ENCODE results near the gene SCN4A. TPM values are rescaled to one million over a fixed set of nuclear protein-coding genes. Genes with fewer than 3 reads are reported as not detected.
"Not testable (repeated sequence)": the region's sequence is repeated elsewhere in the genome, so short reads cannot be mapped to it uniquely, and the experiment has no call there.

The SCN4A gene
- total RNA-seq, 1 donor, result 2.2 TPM

DNA sequence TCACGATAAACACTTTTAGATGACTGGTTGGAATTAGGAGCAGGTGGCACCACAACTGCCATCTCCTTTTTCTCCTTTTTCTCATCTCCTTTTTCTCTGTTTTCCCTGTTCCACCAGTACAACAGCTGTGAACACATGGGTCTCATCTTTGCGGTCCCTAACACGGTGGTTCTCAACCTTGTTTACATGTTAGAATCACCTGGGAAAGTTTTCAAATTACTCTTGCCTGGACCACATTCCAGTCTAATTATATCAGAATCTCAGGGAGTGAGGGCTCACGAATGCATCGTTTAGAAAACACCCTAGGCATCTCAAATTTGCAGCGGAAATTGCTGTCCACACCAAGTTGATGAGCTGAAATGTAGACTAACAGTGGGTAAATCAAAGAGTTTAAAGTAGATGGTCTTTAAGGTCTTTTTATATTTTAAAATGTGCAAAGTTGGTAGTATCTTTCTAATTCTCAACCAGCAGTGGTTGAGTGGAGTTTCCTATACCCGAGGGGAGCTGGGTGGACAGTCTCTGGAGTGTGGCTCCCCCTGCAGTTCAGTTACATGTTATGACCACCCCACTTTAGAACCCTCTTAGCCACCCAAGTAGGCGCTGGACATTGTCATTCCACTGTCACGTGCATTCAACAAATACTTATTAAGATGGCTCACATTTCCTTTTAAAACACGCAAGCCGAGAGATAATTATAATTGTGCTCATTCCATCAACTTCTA, 80.2 kb downstream of the SCN4A start:
- not testable (repeated sequence) for DNase-seq (ENCODE audit: low read depth in 2 of 3, low spot score in 2 of 3)

DNA sequence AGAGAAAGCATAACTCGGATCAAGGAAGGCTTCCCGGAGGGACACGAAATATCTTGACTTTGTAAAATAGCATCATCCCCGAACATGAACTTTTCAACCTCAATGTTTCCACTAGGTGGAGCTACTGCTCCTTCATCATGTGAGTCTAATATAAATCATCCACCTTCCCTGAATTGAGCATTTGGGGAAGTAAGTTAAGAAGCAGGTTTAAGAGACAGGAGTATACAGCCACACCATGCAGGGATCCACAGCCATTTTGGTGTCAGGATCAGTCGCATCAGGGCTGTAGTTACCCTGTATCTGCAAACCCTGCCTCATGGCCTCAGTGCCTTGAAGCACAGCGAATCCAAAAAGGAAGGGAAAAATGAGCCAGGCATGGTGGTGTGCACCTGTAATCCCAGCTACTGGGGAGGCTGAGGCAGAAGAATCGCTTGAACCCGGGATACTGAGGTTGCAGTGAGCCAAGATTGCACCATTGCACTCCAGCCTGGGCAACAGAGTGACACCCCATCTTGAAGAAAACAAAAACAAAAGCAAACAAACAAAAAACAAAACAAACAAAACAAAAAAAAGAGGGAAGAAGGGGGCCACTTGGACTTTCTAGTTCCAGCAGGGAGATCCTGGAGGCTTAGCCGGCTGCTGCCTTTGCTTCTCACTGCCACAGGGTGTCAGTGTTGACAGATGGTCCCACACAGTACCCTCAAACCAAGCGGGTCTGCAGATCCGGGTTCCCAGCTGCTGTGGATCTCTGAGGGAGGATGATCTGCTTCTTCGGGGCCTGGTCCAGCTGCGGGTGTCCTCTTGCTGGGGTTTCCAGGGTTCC, 83.5 kb downstream of the SCN4A start:
- DNase-seq (ENCODE audit: low read depth in 2 of 3, low spot score in 2 of 3), result peak in 2 of 3 donors; percentile 29 to 55

Small RNAs within 50 kb of the gene (small RNA-seq; reads per million reads assigned to genes)
- gene AC127029.1 (not detected), gene GH1 (not detected)

Other genes starting within 250 kb of the SCN4A start
- gene STRADA, start 231.1 kb downstream of the SCN4A start, total RNA-seq, result 42.0 TPM
- gene CCDC47, start 199.3 kb downstream of the SCN4A start, total RNA-seq, result 25.3 TPM
- 38.0 TPM for gene DDX42, start 198.7 kb downstream of the SCN4A start, total RNA-seq
- gene PSMC5, start 145.5 kb downstream of the SCN4A start, total RNA-seq, result 43.4 TPM
- gene FTSJ3, start 145.3 kb downstream of the SCN4A start, total RNA-seq, result 47.9 TPM
- gene SMARCD2, start 130.2 kb downstream of the SCN4A start, total RNA-seq, result 211 TPM
- not detected for gene CSH2, start 99.2 kb downstream of the SCN4A start, total RNA-seq
- not detected for gene GH2, start 91.0 kb downstream of the SCN4A start, total RNA-seq
- gene CSH1, start 76.3 kb downstream of the SCN4A start, total RNA-seq, result not detected
- not detected for gene CSHL1, start 61.7 kb downstream of the SCN4A start, total RNA-seq
- not detected for gene GH1, start 54.1 kb downstream of the SCN4A start, total RNA-seq
- gene CD79B, start 40.6 kb downstream of the SCN4A start, total RNA-seq, result 67.1 TPM
- 1.6 TPM for gene PRR29, start 25.4 kb upstream of the SCN4A start, total RNA-seq
- 249 TPM for gene ICAM2, start 47.7 kb upstream of the SCN4A start, total RNA-seq
- gene ERN1, start 157.2 kb upstream of the SCN4A start, total RNA-seq, result 17.2 TPM

Measured in hematopoietic multipotent progenitor cell (in vitro differentiated cells).